Osteocyte (in vitro differentiated cells): ENCODE measurements around the gene SOX1. TPM values are rescaled to one million over a fixed set of nuclear protein-coding genes. Genes with fewer than 3 reads are reported as not detected.

Experiments
- DNase-seq: peaks from one replicate; pipeline ENCODE4 v3.0.0; 2021; ENCODE audit warnings: mixed read lengths; ENCODE audit not compliant: unreplicated experiment; ENCODE audit errors: extremely low spot score
- H3K27ac Mint-ChIP-seq: one replicate; pipeline ENCODE4 v1.8.0; 2021; ENCODE audit warnings: mild to moderate bottlenecking, mixed read lengths; ENCODE audit not compliant: unreplicated experiment
- H3K27me3 Mint-ChIP-seq: one replicate; pipeline ENCODE4 v1.8.0; 2021; ENCODE audit warnings: mixed read lengths; ENCODE audit not compliant: unreplicated experiment
- H3K36me3 Mint-ChIP-seq: one replicate; pipeline ENCODE4 v1.8.0; 2021; ENCODE audit warnings: mixed read lengths; ENCODE audit not compliant: unreplicated experiment
- H3K4me1 Mint-ChIP-seq: one replicate; pipeline ENCODE4 v1.8.0; 2021; ENCODE audit warnings: mixed read lengths; ENCODE audit not compliant: unreplicated experiment
- H3K4me3 Mint-ChIP-seq: one replicate; pipeline ENCODE4 v1.8.0; 2021; ENCODE audit warnings: mild to moderate bottlenecking, moderate library complexity, mixed read lengths; ENCODE audit not compliant: unreplicated experiment
- H3K9me3 Mint-ChIP-seq: one replicate; pipeline ENCODE4 v1.8.0; 2021; ENCODE audit warnings: mixed read lengths; ENCODE audit not compliant: unreplicated experiment
- total RNA-seq: library from RNA; stranded (reverse); gene quantifications from 2 replicates; pipeline ENCODE4 v1.2.1, GENCODE V29; 2021
- TF ChIP-seq, protein P1 (sequence below): fragments of 200-600 bp; sonication (generic); IDR thresholded peaks from 2 replicates; pipeline ENCODE4 v1.5.0; 2021; ENCODE audit warnings: antibody characterized with exemption, mild to moderate bottlenecking, moderate library complexity

SOX1 gene
- total RNA-seq, 1 donor from 2014 or later = not detected

GRCh38 chr13:112058519-112058873, 8.5 kb upstream of the SOX1 start:
- peaks cover 74% of the 10 kb centered on the region for H3K27me3 Mint-ChIP-seq
- TF ChIP-seq, protein P1, sequence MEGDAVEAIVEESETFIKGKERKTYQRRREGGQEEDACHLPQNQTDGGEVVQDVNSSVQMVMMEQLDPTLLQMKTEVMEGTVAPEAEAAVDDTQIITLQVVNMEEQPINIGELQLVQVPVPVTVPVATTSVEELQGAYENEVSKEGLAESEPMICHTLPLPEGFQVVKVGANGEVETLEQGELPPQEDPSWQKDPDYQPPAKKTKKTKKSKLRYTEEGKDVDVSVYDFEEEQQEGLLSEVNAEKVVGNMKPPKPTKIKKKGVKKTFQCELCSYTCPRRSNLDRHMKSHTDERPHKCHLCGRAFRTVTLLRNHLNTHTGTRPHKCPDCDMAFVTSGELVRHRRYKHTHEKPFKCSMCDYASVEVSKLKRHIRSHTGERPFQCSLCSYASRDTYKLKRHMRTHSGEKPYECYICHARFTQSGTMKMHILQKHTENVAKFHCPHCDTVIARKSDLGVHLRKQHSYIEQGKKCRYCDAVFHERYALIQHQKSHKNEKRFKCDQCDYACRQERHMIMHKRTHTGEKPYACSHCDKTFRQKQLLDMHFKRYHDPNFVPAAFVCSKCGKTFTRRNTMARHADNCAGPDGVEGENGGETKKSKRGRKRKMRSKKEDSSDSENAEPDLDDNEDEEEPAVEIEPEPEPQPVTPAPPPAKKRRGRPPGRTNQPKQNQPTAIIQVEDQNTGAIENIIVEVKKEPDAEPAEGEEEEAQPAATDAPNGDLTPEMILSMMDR = no peak
- no peaks in the 10 kb centered on the region for H3K36me3 Mint-ChIP-seq
- peaks cover 16% of the 10 kb centered on the region for H3K4me1 Mint-ChIP-seq
- no peak for DNase-seq
- H3K9me3 Mint-ChIP-seq = no peaks in the 10 kb centered on the region
- no peak overlapping the region for H3K4me3 Mint-ChIP-seq
- no peak overlapping the region for H3K27ac Mint-ChIP-seq

- TF ChIP-seq, protein P1 = no peak
- no peaks in the 10 kb centered on the region for H3K36me3 Mint-ChIP-seq
- no peak overlapping the region for H3K27ac Mint-ChIP-seq
- H3K27me3 Mint-ChIP-seq = peaks cover 75% of the 10 kb centered on the region
- no peak overlapping the region for H3K4me3 Mint-ChIP-seq
- no peak for DNase-seq
- peaks cover 16% of the 10 kb centered on the region for H3K4me1 Mint-ChIP-seq
- H3K9me3 Mint-ChIP-seq = no peaks in the 10 kb centered on the region
Observed at GRCh38 chr13:112058941-112059340, 8.0 kb upstream of the SOX1 start.

DNA sequence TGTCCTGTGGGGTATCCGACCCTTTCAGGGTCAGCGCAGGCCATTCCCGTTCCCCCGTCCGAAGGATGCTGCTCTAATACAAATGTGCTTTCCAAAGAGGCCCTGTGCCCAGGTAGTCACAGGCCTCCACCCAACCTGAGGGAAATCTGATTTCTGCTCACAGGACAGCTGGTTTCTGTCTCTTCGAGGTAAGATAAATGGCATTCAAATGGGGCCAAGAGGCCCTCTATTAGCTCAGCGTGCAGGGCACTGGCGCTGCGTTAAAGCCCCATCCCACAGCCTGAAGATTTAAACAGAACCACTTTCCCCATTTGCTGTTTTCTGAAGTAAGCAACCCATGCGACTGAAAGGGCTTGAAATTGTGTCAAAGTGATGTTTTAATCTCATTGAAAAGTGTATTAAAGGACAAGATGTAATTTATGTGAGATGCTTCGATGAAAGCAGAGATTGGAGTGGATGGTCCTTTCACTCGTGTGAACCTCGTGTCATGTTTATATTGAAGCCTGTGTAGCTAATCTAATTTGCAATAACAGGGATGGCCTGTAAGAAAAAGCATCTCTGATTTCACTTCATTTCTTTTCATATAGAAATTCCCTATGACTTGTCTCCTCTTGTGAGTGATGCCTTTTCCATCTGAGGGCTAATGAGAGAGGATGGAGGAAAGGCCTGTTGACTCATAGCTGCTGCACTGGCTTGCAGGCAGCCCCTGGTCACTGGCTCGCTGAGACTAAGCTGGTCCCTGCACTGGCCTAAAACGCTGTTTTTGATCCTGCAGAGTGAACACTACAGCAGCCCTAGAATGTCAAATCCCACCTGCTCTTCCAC, 7.3 kb upstream of the SOX1 start:
- Mint-ChIP-seq H3K27ac (no peak overlapping the region), H3K27me3 (peaks cover 76% of the 10 kb centered on the region), H3K4me3 (no peak overlapping the region)

GRCh38 chr13:112060282-112060830, 6.6 kb upstream of the SOX1 start:
- no peak overlapping the region for H3K4me3 Mint-ChIP-seq
- TF ChIP-seq, protein P1 = no peak
- H3K27me3 Mint-ChIP-seq = peaks cover 74% of the 10 kb centered on the region
- DNase-seq = no peak
- no peaks in the 10 kb centered on the region for H3K36me3 Mint-ChIP-seq
- no peak overlapping the region for H3K27ac Mint-ChIP-seq
- H3K4me1 Mint-ChIP-seq = peaks cover 11% of the 10 kb centered on the region
- H3K9me3 Mint-ChIP-seq = no peaks in the 10 kb centered on the region

More for the DNA sequence above, 7.3 kb upstream of the SOX1 start:
- TF ChIP-seq, protein P1 = no peak
- peaks cover 16% of the 10 kb centered on the region for H3K4me1 Mint-ChIP-seq
- no peaks in the 10 kb centered on the region for H3K36me3 Mint-ChIP-seq
- no peak for DNase-seq
- H3K9me3 Mint-ChIP-seq = no peaks in the 10 kb centered on the region

DNA sequence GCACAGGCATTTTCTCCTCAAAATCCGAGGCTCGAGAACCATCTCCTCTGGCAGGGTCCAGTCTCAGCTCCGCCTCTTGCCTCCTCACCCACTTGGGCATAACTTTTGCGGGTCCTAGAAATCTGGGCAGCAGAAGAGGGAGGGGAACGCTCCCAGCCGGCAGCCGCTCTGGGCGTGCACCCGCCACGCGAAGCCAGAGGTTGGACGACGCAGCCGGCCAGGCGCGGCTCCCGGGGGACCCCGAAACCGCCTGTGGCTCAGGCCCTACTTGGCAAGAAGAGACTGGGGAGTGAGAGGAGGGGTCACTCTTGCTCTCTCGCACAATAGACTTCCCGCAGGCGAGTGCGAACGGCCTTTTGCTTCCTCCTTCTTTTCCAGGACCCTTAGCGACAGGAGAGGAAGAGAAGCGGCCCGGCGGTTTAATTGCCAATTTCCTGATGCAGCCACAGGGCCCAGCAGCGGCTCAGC, 6.0 kb upstream of the SOX1 start:
- Mint-ChIP-seq H3K36me3 (no peaks in the 10 kb centered on the region), H3K27ac (no peak overlapping the region), H3K4me3 (no peak overlapping the region), H3K9me3 (no peaks in the 10 kb centered on the region), H3K27me3 (peaks cover 80% of the 10 kb centered on the region), H3K4me1 (peaks cover 13% of the 10 kb centered on the region)
- TF ChIP-seq, protein P1 = no peak
- no peak for DNase-seq
